ENCODE measurements around the gene A4GALT. TPM values are rescaled to one million over a fixed set of nuclear protein-coding genes. Genes with fewer than 3 reads are reported as not detected.
"Not testable (repeated sequence)": the region's sequence is repeated elsewhere in the genome, so short reads cannot be mapped to it uniquely, and the experiment has no call there.

Gene A4GALT
- under 1 TPM in 1 of 2 donors, not detected in 1; 0.46 TPM for total RNA-seq

GRCh38 chr22:42720263-42721044 is at the start of gene A4GALT:
A4GALT (minus strand) TSS chr22:42720870; CDS start chr22:42693951, 26,919 bp downstream.
- DNase-seq, result peak; percentile 19 to 26
- Mint-ChIP-seq H3K27ac (no peak within 1 kb of the TSS), H3K36me3 (ENCODE audit: insufficient read depth in 2 of 2) (peaks cover 5 to 6% of the 10 kb centered on the region in 2 donors), H3K4me1 (ENCODE audit: low read depth) (peaks cover 8% of the 10 kb centered on the region), H3K9me3 (no peaks in the 10 kb centered on the region), H3K4me3 (peak within 1 kb of the TSS; percentile 74 to 91), H3K27me3 (ENCODE audit: low read depth) (peaks cover 67% of the 10 kb centered on the region)
- peak; percentile 59 to 63 for ATAC-seq (replicated peaks in 1 of 2)

- no peak for ATAC-seq (replicated peaks in 1 of 2)
These were observed 49.7 kb upstream of the A4GALT start for GRCh38 chr22:42770448-42770726.

DNA sequence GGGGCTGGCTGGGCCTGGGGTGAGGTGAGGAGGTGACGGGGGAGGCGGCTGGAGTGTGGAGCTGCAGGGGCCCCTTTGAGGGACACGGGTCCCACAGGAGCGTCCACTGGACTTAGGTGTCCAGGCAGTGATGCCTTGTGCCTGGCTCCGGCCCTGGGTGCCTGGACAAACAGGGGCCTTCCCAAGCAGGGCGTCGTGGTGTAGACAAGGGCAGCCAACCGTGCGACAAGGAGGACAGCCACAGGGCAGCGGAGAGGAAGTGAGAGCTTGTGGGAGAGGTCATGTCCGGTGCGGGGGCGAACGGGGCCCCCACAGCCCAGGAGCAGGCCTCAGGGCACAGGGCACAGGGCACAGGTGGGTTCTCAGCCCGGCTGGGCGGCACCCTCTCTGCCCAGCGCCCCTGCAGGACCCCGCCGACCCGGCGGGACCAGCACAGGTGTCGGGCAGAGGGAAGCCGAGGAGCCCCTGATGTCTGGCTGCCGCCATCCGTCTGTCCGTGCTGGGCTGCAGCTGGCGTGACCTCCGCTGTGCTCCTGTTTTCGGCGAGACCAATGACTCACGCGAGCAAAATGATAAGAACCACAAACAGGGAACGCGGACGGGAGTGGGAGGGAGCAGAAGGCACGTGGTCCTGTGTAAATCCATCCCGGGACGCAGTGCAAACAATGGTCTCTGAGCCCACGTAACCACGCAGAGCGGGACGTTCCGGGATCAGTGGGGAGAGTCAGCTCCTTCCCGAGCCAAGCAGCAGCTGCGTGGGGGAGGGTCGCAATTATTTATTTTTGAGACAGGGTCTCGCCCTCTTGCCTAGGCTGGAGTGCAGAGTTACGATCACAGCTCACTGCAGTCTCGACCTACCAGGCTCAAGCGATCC is 49.1 kb upstream of the A4GALT start:
- no peaks in the 10 kb centered on the region for H3K4me1 Mint-ChIP-seq (ENCODE audit: low read depth)
- ATAC-seq (replicated peaks in 1 of 2) (no peak), DNase-seq (no peak)
- peaks cover 5% of the 10 kb centered on the region for H3K27me3 Mint-ChIP-seq (ENCODE audit: low read depth)
- H3K9me3 Mint-ChIP-seq, result no peaks in the 10 kb centered on the region
- H3K36me3 Mint-ChIP-seq (ENCODE audit: insufficient read depth in 2 of 2), result no peaks in the 10 kb centered on the region
- H3K27ac Mint-ChIP-seq, result no peak overlapping the region
- H3K4me3 Mint-ChIP-seq, result no peak overlapping the region

More at GRCh38 chr22:42770448-42770726, 49.7 kb upstream of the A4GALT start:
- no peak for DNase-seq
- Mint-ChIP-seq H3K27me3 (ENCODE audit: low read depth) (peaks cover 5% of the 10 kb centered on the region), H3K9me3 (no peaks in the 10 kb centered on the region), H3K4me3 (no peak overlapping the region), H3K27ac (no peak overlapping the region), H3K36me3 (ENCODE audit: insufficient read depth in 2 of 2) (no peaks in the 10 kb centered on the region), H3K4me1 (ENCODE audit: low read depth) (no peaks in the 10 kb centered on the region)

DNA sequence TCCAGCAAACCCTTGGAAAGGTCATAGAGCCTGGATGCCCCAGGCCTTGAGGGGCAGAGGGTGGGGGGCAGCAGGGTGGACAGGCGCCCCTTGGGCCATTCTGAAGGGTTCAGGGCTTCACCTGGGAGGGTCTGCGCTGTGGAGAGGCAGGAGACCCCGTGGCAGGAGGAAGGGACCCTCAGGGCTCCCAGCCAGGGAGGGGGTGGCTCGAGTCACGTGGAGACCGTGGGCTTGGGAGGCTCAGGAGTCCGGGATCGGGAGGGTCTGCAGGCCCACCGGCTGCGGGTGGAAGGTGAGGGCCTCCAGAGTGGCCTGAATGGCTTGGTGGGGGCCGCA is 48.5 kb upstream of the A4GALT start:
- Mint-ChIP-seq H3K27me3 (ENCODE audit: low read depth) (peaks cover 5% of the 10 kb centered on the region), H3K9me3 (no peaks in the 10 kb centered on the region), H3K36me3 (ENCODE audit: insufficient read depth in 2 of 2) (no peaks in the 10 kb centered on the region), H3K4me1 (ENCODE audit: low read depth) (no peaks in the 10 kb centered on the region), H3K27ac (no peak overlapping the region), H3K4me3 (no peak overlapping the region)
- no peak for DNase-seq
- ATAC-seq (replicated peaks in 1 of 2), result no peak

GRCh38 chr22:42768385-42769035 is 47.8 kb upstream of the A4GALT start:
- no peak overlapping the region for H3K4me3 Mint-ChIP-seq
- peaks cover 5% of the 10 kb centered on the region for H3K27me3 Mint-ChIP-seq (ENCODE audit: low read depth)
- no peaks in the 10 kb centered on the region for H3K36me3 Mint-ChIP-seq (ENCODE audit: insufficient read depth in 2 of 2)
- H3K27ac Mint-ChIP-seq, result no peak overlapping the region
- H3K4me1 Mint-ChIP-seq (ENCODE audit: low read depth), result no peaks in the 10 kb centered on the region
- DNase-seq (no peak), ATAC-seq (replicated peaks in 1 of 2) (no peak)
- H3K9me3 Mint-ChIP-seq, result no peaks in the 10 kb centered on the region

- no peak for ATAC-seq (replicated peaks in 1 of 2)
- no peaks in the 10 kb centered on the region for H3K4me1 Mint-ChIP-seq (ENCODE audit: low read depth)
- H3K9me3 Mint-ChIP-seq, result no peaks in the 10 kb centered on the region
- H3K4me3 Mint-ChIP-seq, result no peak overlapping the region
- H3K27me3 Mint-ChIP-seq (ENCODE audit: low read depth), result peaks cover 5% of the 10 kb centered on the region
- no peak overlapping the region for H3K27ac Mint-ChIP-seq
- DNase-seq, result no peak
- no peaks in the 10 kb centered on the region for H3K36me3 Mint-ChIP-seq (ENCODE audit: insufficient read depth in 2 of 2)
These were observed 46.2 kb upstream of the A4GALT start for GRCh38 chr22:42766860-42767259.

GRCh38 chr22:42764895-42765363 is 44.3 kb upstream of the A4GALT start:
- no peak overlapping the region for H3K4me3 Mint-ChIP-seq
- no peak overlapping the region for H3K27ac Mint-ChIP-seq
- DNase-seq (no peak), ATAC-seq (replicated peaks in 1 of 2) (no peak)
- no peaks in the 10 kb centered on the region for H3K36me3 Mint-ChIP-seq (ENCODE audit: insufficient read depth in 2 of 2)
- no peaks in the 10 kb centered on the region for H3K4me1 Mint-ChIP-seq (ENCODE audit: low read depth)
- H3K9me3 Mint-ChIP-seq, result no peaks in the 10 kb centered on the region
- peaks cover 5% of the 10 kb centered on the region for H3K27me3 Mint-ChIP-seq (ENCODE audit: low read depth)

DNA sequence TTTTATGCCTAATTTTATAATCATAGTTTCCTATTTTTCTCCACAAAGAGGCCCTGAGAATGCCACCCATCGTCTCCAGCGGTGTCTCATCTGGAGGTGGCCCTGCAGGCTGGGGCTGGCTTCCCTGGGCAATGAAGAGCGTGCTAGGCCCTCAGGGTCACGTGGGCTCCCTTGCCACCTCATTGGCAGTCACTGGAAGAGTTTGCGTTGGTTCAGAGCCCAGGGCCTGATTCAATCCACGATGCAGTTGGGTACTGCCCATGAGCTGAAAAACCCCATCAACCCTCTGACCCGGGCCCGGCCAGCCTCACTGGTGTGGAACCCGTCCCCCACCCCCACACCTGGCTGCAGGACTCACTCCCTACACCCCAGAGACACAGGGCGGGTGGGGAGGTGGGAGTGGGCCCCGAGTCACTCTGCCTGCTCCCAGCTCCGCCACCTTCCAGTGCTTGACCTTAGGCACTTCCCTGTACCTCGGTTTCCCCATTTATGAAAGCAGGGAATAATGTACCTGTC is 43.4 kb upstream of the A4GALT start:
- H3K4me3 Mint-ChIP-seq, result no peak overlapping the region
- H3K27me3 Mint-ChIP-seq (ENCODE audit: low read depth), result peaks cover 5% of the 10 kb centered on the region
- no peak for DNase-seq
- ATAC-seq (replicated peaks in 1 of 2), result no peak
- H3K4me1 Mint-ChIP-seq (ENCODE audit: low read depth), result no peaks in the 10 kb centered on the region
- no peaks in the 10 kb centered on the region for H3K9me3 Mint-ChIP-seq
- no peaks in the 10 kb centered on the region for H3K36me3 Mint-ChIP-seq (ENCODE audit: insufficient read depth in 2 of 2)
- H3K27ac Mint-ChIP-seq, result no peak overlapping the region

DNA sequence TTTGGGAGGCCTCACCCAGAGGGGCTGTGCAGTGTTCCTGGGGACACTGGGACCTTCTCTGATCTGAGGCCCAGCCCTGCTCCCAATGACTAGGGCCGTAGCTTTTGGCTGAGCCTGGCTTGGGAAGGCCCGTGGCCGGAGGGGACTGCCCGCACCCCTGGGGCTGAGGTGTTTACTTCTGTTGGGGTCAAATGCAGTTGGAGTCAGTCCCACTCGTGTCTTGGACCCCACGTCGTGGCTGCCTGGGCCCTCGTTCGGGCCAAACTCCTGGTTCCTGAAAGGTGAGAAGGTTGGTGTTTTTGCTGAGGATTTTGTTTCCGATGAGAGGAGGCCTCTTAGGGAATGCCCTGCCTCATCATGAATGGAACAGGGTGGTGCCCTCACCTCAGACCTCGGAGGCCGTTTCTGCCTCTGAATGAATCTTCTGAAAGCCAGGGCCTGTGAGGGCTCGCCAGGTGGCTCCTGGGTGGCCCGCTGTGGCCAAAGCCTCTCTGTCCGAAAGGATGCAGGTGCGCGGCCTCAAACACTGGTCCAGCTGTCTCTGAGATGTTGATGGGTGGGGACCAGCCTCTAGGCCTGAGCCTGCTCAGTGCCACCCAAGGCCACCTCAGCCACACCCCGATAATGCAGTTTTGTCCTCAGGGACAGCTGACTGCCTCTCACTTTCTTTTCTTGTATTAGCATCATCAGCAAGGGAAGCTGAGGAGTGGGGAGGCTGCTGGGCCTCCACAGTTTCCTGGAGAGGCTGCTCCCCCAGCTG is 40.3 kb upstream of the A4GALT start:
- H3K4me3 Mint-ChIP-seq, result no peak overlapping the region
- no peak for ATAC-seq (replicated peaks in 1 of 2)
- no peaks in the 10 kb centered on the region for H3K36me3 Mint-ChIP-seq (ENCODE audit: insufficient read depth in 2 of 2)
- H3K27ac Mint-ChIP-seq, result no peak overlapping the region
- H3K9me3 Mint-ChIP-seq, result no peaks in the 10 kb centered on the region
- peaks cover 6% of the 10 kb centered on the region for H3K27me3 Mint-ChIP-seq (ENCODE audit: low read depth)
- no peak for DNase-seq
- H3K4me1 Mint-ChIP-seq (ENCODE audit: low read depth), result no peaks in the 10 kb centered on the region

GRCh38 chr22:42758931-42759629 is 38.4 kb upstream of the A4GALT start:
- H3K4me3 Mint-ChIP-seq, result no peak overlapping the region
- no peaks in the 10 kb centered on the region for H3K36me3 Mint-ChIP-seq (ENCODE audit: insufficient read depth in 2 of 2)
- no peak overlapping the region for H3K27ac Mint-ChIP-seq
- no peaks in the 10 kb centered on the region for H3K4me1 Mint-ChIP-seq (ENCODE audit: low read depth)
- DNase-seq (no peak), ATAC-seq (replicated peaks in 1 of 2) (no peak)
- H3K9me3 Mint-ChIP-seq, result no peaks in the 10 kb centered on the region
- H3K27me3 Mint-ChIP-seq (ENCODE audit: low read depth), result peaks cover 6% of the 10 kb centered on the region

GRCh38 chr22:42755553-42755952 is 34.9 kb upstream of the A4GALT start:
- not testable (repeated sequence) for H3K27ac Mint-ChIP-seq; H3K4me3 Mint-ChIP-seq; DNase-seq; ATAC-seq (replicated peaks in 1 of 2); H3K4me1 Mint-ChIP-seq (ENCODE audit: low read depth); H3K9me3 Mint-ChIP-seq; H3K36me3 Mint-ChIP-seq (ENCODE audit: insufficient read depth in 2 of 2); H3K27me3 Mint-ChIP-seq (ENCODE audit: low read depth)

- not testable (repeated sequence) for ATAC-seq (replicated peaks in 1 of 2); H3K9me3 Mint-ChIP-seq; H3K4me1 Mint-ChIP-seq (ENCODE audit: low read depth); H3K27me3 Mint-ChIP-seq (ENCODE audit: low read depth); DNase-seq; H3K36me3 Mint-ChIP-seq (ENCODE audit: insufficient read depth in 2 of 2); H3K27ac Mint-ChIP-seq; H3K4me3 Mint-ChIP-seq
These were observed 34.5 kb upstream of the A4GALT start for GRCh38 chr22:42755121-42755520.
